MM.1S (cell line): ENCODE data around the gene PARD3.
A peak's percentile ranks its signal among the peaks of the same experiment; 100 is the strongest.

Source experiments
- DNase-seq: peaks from one replicate; pipeline ENCODE4 v3.0.0-alpha.2; 2015
- H2AFZ ChIP-seq: fragments of 300-600 bp; sonication (generic); 2 replicates; pipeline ENCODE4 v1.6.0; 2016; ENCODE audit warnings: antibody characterized with exemption, low read length
- H3F3A ChIP-seq: fragments of 300-600 bp; sonication (generic); 2 replicates; pipeline ENCODE4 v1.6.1; 2016; ENCODE audit warnings: mild to moderate bottlenecking, antibody characterized with exemption, low read length, moderate library complexity, mixed read lengths; ENCODE audit not compliant: insufficient read depth
- H3K27ac ChIP-seq: fragments of 300-600 bp; sonication (generic); 2 replicates; pipeline ENCODE4 v1.5.1; 2016; ENCODE audit warnings: mild to moderate bottlenecking, low read length
- H3K27me3 ChIP-seq: fragments of 300-600 bp; sonication (generic); replicated peaks from 2 replicates; pipeline ENCODE4 v1.6.0; 2016; ENCODE audit warnings: low read length; ENCODE audit not compliant: insufficient read depth
- H3K36me3 ChIP-seq: fragments of 300-600 bp; sonication (generic); replicated peaks from 2 replicates; pipeline ENCODE4 v1.6.1; 2016; ENCODE audit warnings: mild to moderate bottlenecking, low read length, mixed read lengths; ENCODE audit not compliant: insufficient read depth
- H3K4me1 ChIP-seq: fragments of 300-600 bp; sonication (generic); 2 replicates; pipeline ENCODE4 v1.6.1; 2016; ENCODE audit warnings: low read length, mixed read lengths
- H3K4me2 ChIP-seq: fragments of 300-600 bp; sonication (generic); 2 replicates; pipeline ENCODE4 v1.6.0; 2016; ENCODE audit warnings: low read depth, low read length
- H3K4me3 ChIP-seq: fragments of 300-600 bp; sonication (generic); 2 replicates; pipeline ENCODE4 v1.5.1; 2016; ENCODE audit warnings: low read length, mixed read lengths
- H3K79me2 ChIP-seq: fragments of 300-600 bp; sonication (generic); 2 replicates; pipeline ENCODE4 v1.6.1; 2016; ENCODE audit warnings: mixed run types, low read length, mixed read lengths
- H3K9ac ChIP-seq: fragments of 300-600 bp; sonication (generic); 2 replicates; pipeline ENCODE4 v1.6.1; 2016; ENCODE audit warnings: low read length, mixed read lengths
- H3K9me2 ChIP-seq: fragments of 300-600 bp; sonication (generic); replicated peaks from 2 replicates; pipeline ENCODE4 v1.6.1; 2016; ENCODE audit warnings: mild to moderate bottlenecking, low read length, mixed read lengths; ENCODE audit not compliant: insufficient read depth
- H3K9me3 ChIP-seq: fragments of 300-600 bp; sonication (generic); replicated peaks from 2 replicates; pipeline ENCODE4 v1.6.1; 2016; ENCODE audit warnings: mild to moderate bottlenecking, low read length, mixed read lengths; ENCODE audit not compliant: insufficient read depth
- H4K20me1 ChIP-seq: fragments of 300-600 bp; sonication (generic); 2 replicates; pipeline ENCODE4 v1.6.1; 2016; ENCODE audit warnings: mild to moderate bottlenecking, low read length, moderate library complexity, mixed read lengths; ENCODE audit not compliant: insufficient read depth
- CTCF ChIP-seq: fragments of 300-600 bp; sonication (generic); IDR thresholded peaks from 2 replicates; pipeline ENCODE4 v1.5.1; 2016; ENCODE audit warnings: antibody characterized with exemption, low read length, mixed read lengths
- EZH2 ChIP-seq: fragments of 300-600 bp; sonication (generic); optimal IDR thresholded peaks from 2 replicates; pipeline ENCODE3; 2017; ENCODE audit warnings: low read depth, mild to moderate bottlenecking, antibody characterized with exemption, low read length, mixed read lengths
- EZH2phosphoT487 ChIP-seq: fragments of 300-600 bp; sonication (generic); IDR thresholded peaks from 2 replicates; pipeline ENCODE4 v1.6.1; 2018; ENCODE audit warnings: antibody characterized with exemption, low read length

The PARD3 gene

DNA sequence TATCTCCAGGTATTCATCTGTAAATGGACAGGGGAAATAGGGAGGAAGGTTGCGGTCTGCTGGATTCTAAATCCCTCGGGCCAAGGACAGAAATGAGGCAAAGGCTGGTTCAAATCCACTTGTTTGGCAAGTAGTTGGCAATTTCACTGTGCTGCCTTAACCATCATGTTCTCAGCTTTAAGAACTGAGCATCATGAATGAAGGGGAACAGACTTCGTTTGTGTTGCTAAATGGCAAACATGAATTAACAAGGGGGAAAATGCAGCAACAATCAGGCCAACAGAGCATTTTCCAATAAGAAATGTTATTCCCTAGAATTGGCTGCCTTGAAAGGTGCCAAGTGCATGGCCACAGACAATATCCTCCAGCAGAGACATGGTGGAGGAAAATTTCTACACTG lies 36.9 kb downstream of the PARD3 start:
- Histone ChIP-seq H3K9ac (no peak overlapping the region), H3K4me1 (peaks cover 69% of the 10 kb centered on the region), H3K4me3 (no peak overlapping the region), H3K27me3 (no peaks in the 10 kb centered on the region), H3K36me3 (no peaks in the 10 kb centered on the region), H3K79me2 (peaks cover 89% of the 10 kb centered on the region), H3K9me3 (no peaks in the 10 kb centered on the region), H2AFZ (no peak overlapping the region), H4K20me1 (no peaks in the 10 kb centered on the region), H3K4me2 (no peak overlapping the region), H3F3A (peaks cover 41% of the 10 kb centered on the region), H3K27ac (no peak overlapping the region), H3K9me2 (no peaks in the 10 kb centered on the region)
- TF ChIP-seq EZH2phosphoT487 = no peak
- TF ChIP-seq EZH2 = no peak
- no peak for TF ChIP-seq CTCF
- DNase-seq = no peak

- Histone ChIP-seq H4K20me1 (no peaks in the 10 kb centered on the region), H3K4me1 (peaks cover 52% of the 10 kb centered on the region), H3K79me2 (peaks cover 94% of the 10 kb centered on the region), H3K9me2 (no peaks in the 10 kb centered on the region), H3F3A (peaks cover 22% of the 10 kb centered on the region), H3K36me3 (no peaks in the 10 kb centered on the region), H2AFZ (no peak overlapping the region), H3K4me2 (peak overlapping the region; percentile 67), H3K4me3 (no peak overlapping the region; the same call in 1 of the 2 replicates), H3K27ac (peak overlapping the region; percentile 38; the same call in 1 of the 2 replicates), H3K9me3 (no peaks in the 10 kb centered on the region), H3K9ac (peak overlapping the region; percentile 20; the same call in 1 of the 2 replicates), H3K27me3 (no peaks in the 10 kb centered on the region)
- DNase-seq = peak; percentile 61
- TF ChIP-seq CTCF (no peak), EZH2phosphoT487 (no peak), EZH2 (no peak)
Measured at GRCh38 chr10:34776090-34776690, 38.9 kb downstream of the PARD3 start.

- Histone ChIP-seq H4K20me1 (peaks cover under 1% of the 10 kb centered on the region; the same call in 1 of the 2 replicates), H3K9me3 (no peaks in the 10 kb centered on the region), H2AFZ (no peak overlapping the region), H3K36me3 (no peaks in the 10 kb centered on the region), H3K27me3 (no peaks in the 10 kb centered on the region), H3K27ac (no peak overlapping the region), H3K9ac (no peak overlapping the region), H3K79me2 (peaks cover 96% of the 10 kb centered on the region), H3K4me3 (no peak overlapping the region), H3K4me2 (peak overlapping the region; percentile 67; the same call in 1 of the 2 replicates), H3K4me1 (peaks cover 55% of the 10 kb centered on the region), H3F3A (peaks cover 12% of the 10 kb centered on the region), H3K9me2 (no peaks in the 10 kb centered on the region)
- TF ChIP-seq EZH2phosphoT487 (no peak), CTCF (no peak), EZH2 (no peak)
- DNase-seq = no peak
Measured at GRCh38 chr10:34775044-34775637, 40.0 kb downstream of the PARD3 start.
